Measurements from ENCODE around the gene CDCA8.

DNA sequence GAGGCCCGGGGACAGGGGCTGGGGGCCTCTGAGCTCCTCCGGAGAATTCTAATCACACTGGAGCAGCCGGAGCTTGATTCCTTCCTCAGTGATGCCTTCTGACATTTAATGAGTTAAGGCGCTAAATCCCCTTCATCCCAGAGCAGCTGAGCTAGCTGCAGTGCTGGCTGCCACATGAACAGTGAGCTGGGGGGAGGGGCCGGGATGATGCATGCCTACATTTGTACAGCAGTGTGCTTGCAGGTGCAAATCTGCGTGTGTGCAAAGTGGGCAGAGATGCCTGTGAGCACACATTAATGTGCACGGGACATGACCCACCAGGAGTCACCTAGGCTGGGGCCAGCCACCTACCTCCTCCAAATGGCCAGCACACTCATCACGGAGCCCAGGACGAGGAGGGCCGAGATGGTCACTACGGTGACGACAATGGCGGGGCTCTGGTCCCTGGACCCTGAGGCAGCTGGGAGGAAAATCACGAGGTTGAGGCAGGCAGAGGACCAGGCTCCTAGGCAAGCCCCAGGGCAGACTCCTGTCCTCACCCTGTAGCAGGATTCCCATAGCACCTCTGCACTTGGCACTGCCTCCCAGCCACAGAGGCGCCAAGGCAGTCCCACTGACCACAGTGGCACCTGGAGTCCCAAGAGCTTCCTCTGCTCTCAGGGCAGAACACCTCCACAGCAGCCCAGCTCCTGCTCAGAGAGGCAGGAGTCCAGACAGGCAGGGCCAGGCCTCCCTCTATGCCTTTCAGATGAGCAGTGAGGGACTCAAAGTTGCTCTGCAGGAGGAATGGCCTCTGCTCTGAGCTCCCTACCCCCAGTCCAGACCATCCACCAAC is 34.7 kb downstream of the CDCA8 start:
- TF ChIP-seq POLR2A (IDR thresholded peaks at IDR 0.05; ENCODE audit: borderline replicate concordance, extremely low read depth, insufficient read depth, insufficient read length) (no peak), YY1 (IDR thresholded peaks at IDR 0.05; ENCODE audit: extremely low read depth, insufficient replicate concordance, low read depth, low read length) (no peak), JUND (IDR thresholded peaks at IDR 0.05) (no peak), RAD21 (IDR thresholded peaks at IDR 0.05; ENCODE audit: low read depth) (no peak), EZH2 (IDR thresholded peaks at IDR 0.05) (no peak), SRF (IDR thresholded peaks at IDR 0.05; ENCODE audit: low read depth) (no peak), POLR2AphosphoS5 (IDR thresholded peaks at IDR 0.05; ENCODE audit: low read depth, low read length) (no peak), ZNF274 (IDR thresholded peaks at IDR 0.05; ENCODE audit: low read depth, low read length) (no peak)
- TF ChIP-seq, protein P1, sequence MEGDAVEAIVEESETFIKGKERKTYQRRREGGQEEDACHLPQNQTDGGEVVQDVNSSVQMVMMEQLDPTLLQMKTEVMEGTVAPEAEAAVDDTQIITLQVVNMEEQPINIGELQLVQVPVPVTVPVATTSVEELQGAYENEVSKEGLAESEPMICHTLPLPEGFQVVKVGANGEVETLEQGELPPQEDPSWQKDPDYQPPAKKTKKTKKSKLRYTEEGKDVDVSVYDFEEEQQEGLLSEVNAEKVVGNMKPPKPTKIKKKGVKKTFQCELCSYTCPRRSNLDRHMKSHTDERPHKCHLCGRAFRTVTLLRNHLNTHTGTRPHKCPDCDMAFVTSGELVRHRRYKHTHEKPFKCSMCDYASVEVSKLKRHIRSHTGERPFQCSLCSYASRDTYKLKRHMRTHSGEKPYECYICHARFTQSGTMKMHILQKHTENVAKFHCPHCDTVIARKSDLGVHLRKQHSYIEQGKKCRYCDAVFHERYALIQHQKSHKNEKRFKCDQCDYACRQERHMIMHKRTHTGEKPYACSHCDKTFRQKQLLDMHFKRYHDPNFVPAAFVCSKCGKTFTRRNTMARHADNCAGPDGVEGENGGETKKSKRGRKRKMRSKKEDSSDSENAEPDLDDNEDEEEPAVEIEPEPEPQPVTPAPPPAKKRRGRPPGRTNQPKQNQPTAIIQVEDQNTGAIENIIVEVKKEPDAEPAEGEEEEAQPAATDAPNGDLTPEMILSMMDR (IDR thresholded peaks at IDR 0.05 in 2 of 3, conservative IDR thresholded peaks at IDR 0.05 in 1 of 3; ENCODE audit: borderline replicate concordance in 1 of 3, insufficient read depth in 1 of 3, low read depth in 2 of 3, low read length in 2 of 3), result no peak
- TF ChIP-seq, protein P2, sequence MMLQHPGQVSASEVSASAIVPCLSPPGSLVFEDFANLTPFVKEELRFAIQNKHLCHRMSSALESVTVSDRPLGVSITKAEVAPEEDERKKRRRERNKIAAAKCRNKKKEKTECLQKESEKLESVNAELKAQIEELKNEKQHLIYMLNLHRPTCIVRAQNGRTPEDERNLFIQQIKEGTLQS (IDR thresholded peaks at IDR 0.05), result no peak
- TF ChIP-seq, protein P3, sequence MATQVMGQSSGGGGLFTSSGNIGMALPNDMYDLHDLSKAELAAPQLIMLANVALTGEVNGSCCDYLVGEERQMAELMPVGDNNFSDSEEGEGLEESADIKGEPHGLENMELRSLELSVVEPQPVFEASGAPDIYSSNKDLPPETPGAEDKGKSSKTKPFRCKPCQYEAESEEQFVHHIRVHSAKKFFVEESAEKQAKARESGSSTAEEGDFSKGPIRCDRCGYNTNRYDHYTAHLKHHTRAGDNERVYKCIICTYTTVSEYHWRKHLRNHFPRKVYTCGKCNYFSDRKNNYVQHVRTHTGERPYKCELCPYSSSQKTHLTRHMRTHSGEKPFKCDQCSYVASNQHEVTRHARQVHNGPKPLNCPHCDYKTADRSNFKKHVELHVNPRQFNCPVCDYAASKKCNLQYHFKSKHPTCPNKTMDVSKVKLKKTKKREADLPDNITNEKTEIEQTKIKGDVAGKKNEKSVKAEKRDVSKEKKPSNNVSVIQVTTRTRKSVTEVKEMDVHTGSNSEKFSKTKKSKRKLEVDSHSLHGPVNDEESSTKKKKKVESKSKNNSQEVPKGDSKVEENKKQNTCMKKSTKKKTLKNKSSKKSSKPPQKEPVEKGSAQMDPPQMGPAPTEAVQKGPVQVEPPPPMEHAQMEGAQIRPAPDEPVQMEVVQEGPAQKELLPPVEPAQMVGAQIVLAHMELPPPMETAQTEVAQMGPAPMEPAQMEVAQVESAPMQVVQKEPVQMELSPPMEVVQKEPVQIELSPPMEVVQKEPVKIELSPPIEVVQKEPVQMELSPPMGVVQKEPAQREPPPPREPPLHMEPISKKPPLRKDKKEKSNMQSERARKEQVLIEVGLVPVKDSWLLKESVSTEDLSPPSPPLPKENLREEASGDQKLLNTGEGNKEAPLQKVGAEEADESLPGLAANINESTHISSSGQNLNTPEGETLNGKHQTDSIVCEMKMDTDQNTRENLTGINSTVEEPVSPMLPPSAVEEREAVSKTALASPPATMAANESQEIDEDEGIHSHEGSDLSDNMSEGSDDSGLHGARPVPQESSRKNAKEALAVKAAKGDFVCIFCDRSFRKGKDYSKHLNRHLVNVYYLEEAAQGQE (IDR thresholded peaks at IDR 0.05; ENCODE audit: low read depth), result no peak
- TF ChIP-seq, protein P4, sequence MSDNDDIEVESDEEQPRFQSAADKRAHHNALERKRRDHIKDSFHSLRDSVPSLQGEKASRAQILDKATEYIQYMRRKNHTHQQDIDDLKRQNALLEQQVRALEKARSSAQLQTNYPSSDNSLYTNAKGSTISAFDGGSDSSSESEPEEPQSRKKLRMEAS (IDR thresholded peaks at IDR 0.05), result no peak
